HepG2 (cell line): ENCODE measurements around the gene GDPD4. TPM values are rescaled to one million over a fixed set of nuclear protein-coding genes. Genes with fewer than 3 reads are reported as not detected.

ENCODE experiments used
- ATAC-seq: fragments of 200-7000 bp; cut with Tn5 transposase; 3 replicates; pipeline ENCODE4 v1.9.1; 2020; ENCODE audit warnings: mild to moderate bottlenecking, moderate library complexity
- BruUV-seq: library from RNA; stranded (reverse); fragments of 400-500 nt; replicated peaks from 2 replicates; lab custom pipeline; 2021; lab: Mats Ljungman, UMichigan
- CTCF ChIA-PET: fragments of 300-600 bp; formaldehyde crosslinking; extraction: SDS; loops from one replicate; lab custom pipeline; 2021; ENCODE audit warnings: low total read pairs, inconsistent platforms, low intra/inter-chr PET ratio; lab: Yijun Ruan, JAX
- POLR2A ChIA-PET: fragments of 350-600 bp; sonication (Branson Sonifier 250); formaldehyde crosslinking; loops from one replicate; lab custom pipeline; 2020; ENCODE audit warnings: antibody characterized with exemption, inconsistent platforms; lab: Yijun Ruan, JAX
- DNase-seq: peaks from one replicate; pipeline ENCODE4 v3.0.0-alpha.2; 2015; ENCODE audit warnings: low spot score
- FAIRE-seq: peaks from 3 replicates; lab custom pipeline; 2011; peaks lifted over from hg19 to GRCh38; lab: Jason Lieb, UNC
- H2AFZ ChIP-seq: one replicate; pipeline ENCODE4 v1.6.1; 2011; ENCODE audit warnings: low read length, inconsistent platforms
- H3K27ac ChIP-seq: fragments of 300-600 bp; 3 replicates; pipeline ENCODE4 v1.8.0; 2011; ENCODE audit warnings: mixed run types, mild to moderate bottlenecking, mixed read lengths, low read length, inconsistent platforms; ENCODE audit not compliant: insufficient read depth; ENCODE audit errors: extremely low read length
- H3K27me3 ChIP-seq, 2 experiments: fragments of 200-600 bp in 1 of 2; 2 replicates in 1 of 2; 3 replicates in 1 of 2; pipeline versions ENCODE4 v1.6.0 to v1.8.0; 2011; ENCODE audit warnings: low read length in 2 of 2, mild to moderate bottlenecking in 2 of 2, moderate library complexity in 2 of 2, inconsistent platforms in 1 of 2; ENCODE audit not compliant: insufficient read depth in 2 of 2, control insufficient read depth in 1 of 2
- H3K36me3 ChIP-seq, 2 experiments: fragments of 200-600 bp in 1 of 2; replicated peaks in 1 of 2; 2 replicates in 1 of 2; 3 replicates in 1 of 2; pipeline versions ENCODE4 v1.5.1 to v1.8.0; 2011; ENCODE audit warnings: low read length in 2 of 2, inconsistent platforms in 1 of 2; ENCODE audit not compliant: insufficient read depth in 2 of 2, control insufficient read depth in 1 of 2
- H3K4me1 ChIP-seq: 2 replicates; pipeline ENCODE4 v1.5.1; 2012; ENCODE audit warnings: low read length, inconsistent platforms; ENCODE audit not compliant: insufficient read depth
- H3K4me2 ChIP-seq: 2 replicates; pipeline ENCODE4 v1.6.0; 2011; ENCODE audit warnings: low read depth, low read length, inconsistent platforms
- H3K4me3 ChIP-seq, 3 experiments: fragments of 200-600 bp in 1 of 3; sonication (generic), shearing (Covaris generic) in 1 of 3; replicated peaks in 1 of 3; 2 replicates each; pipeline ENCODE4 v1.5.1; 2011 to 2016; ENCODE audit warnings: low read length in 3 of 3, inconsistent platforms in 2 of 3, low read depth in 2 of 3, mild to moderate bottlenecking in 2 of 3, control low read depth in 1 of 3, mixed read lengths in 1 of 3; ENCODE audit not compliant: insufficient read depth in 1 of 3
- H3K79me2 ChIP-seq: one replicate; pipeline ENCODE4 v1.6.1; 2011; ENCODE audit warnings: low read length, inconsistent platforms; ENCODE audit not compliant: insufficient read depth
- H3K9ac ChIP-seq: 2 replicates; pipeline ENCODE4 v1.6.0; 2011; ENCODE audit warnings: mild to moderate bottlenecking, low read depth, low read length, inconsistent platforms; ENCODE audit not compliant: insufficient read depth
- H3K9me3 ChIP-seq: 2 replicates; pipeline ENCODE4 v1.5.1; 2012; ENCODE audit warnings: mild to moderate bottlenecking, low read length
- H4K20me1 ChIP-seq: 2 replicates; pipeline ENCODE4 v1.6.0; 2011; ENCODE audit warnings: inconsistent platforms, mild to moderate bottlenecking, low read length, moderate library complexity; ENCODE audit not compliant: insufficient read depth
- ADNP ChIP-seq: sonication (generic); formaldehyde crosslinking; IDR thresholded peaks from 2 replicates; pipeline ENCODE4 v1.4.0; 2020; ENCODE audit warnings: missing genetic modification reagents
- BRD4 ChIP-seq: sonication (generic); formaldehyde crosslinking; IDR thresholded peaks from 2 replicates; pipeline ENCODE4 v1.4.0; 2020; ENCODE audit warnings: missing genetic modification reagents
- MIXL1 ChIP-seq: IDR thresholded peaks from 2 replicates; pipeline ENCODE4 v1.6.1; 2016
- PCBP1 ChIP-seq: fragments of 200-400 bp; formaldehyde crosslinking; IDR thresholded peaks from 2 replicates; pipeline ENCODE4 v1.6.1; 2017; ENCODE audit warnings: mild to moderate bottlenecking, low read depth, low read length, borderline replicate concordance
- ZBTB33 ChIP-seq: sonication (generic); formaldehyde crosslinking; IDR thresholded peaks from 2 replicates; pipeline ENCODE4 v1.4.0; 2020; ENCODE audit warnings: missing genetic modification reagents
- ZNF335 ChIP-seq: sonication (generic); formaldehyde crosslinking; IDR thresholded peaks from 2 replicates; pipeline ENCODE4 v1.4.0; 2020; ENCODE audit warnings: missing genetic modification reagents
- ZNF354B ChIP-seq: sonication (generic); formaldehyde crosslinking; IDR thresholded peaks from 2 replicates; pipeline ENCODE4 v1.8.0; 2022; ENCODE audit warnings: mild to moderate bottlenecking, missing genetic modification reagents
- ZNF432 ChIP-seq: sonication (generic); formaldehyde crosslinking; IDR thresholded peaks from 2 replicates; pipeline ENCODE4 v1.5.0; 2020; ENCODE audit warnings: missing genetic modification reagents, mild to moderate bottlenecking, borderline replicate concordance
- ZNF552 ChIP-seq: sonication (generic); formaldehyde crosslinking; IDR thresholded peaks from 2 replicates; pipeline ENCODE4 v1.9.0; 2022; ENCODE audit warnings: missing genetic modification reagents, mild to moderate bottlenecking, borderline replicate concordance
- ZNF567 ChIP-seq: sonication (generic); formaldehyde crosslinking; IDR thresholded peaks from 2 replicates; pipeline ENCODE4 v1.8.1; 2023; ENCODE audit warnings: mild to moderate bottlenecking, missing genetic modification reagents, borderline replicate concordance
- WGBS: methylation state at CpG from one replicate; pipeline ENCODE4 v1.1.6; 2017; ENCODE audit warnings: low lambda C conversion rate; 5-methylcytosine and 5-hydroxymethylcytosine counted together
- in situ Hi-C: cut with HindIII; loops from 2 replicates; pipeline ENCODE4 v1.10.0; 2017; ENCODE audit warnings: low pct_unique_long_range_greater_than_20kb; ENCODE audit not compliant: extremely low pct_ligation_motif_present
- intact Hi-C: fragments of 100-400 bp; cut with micrococcal nuclease; formaldehyde crosslinking; loops from one replicate; pipeline ENCODE4 v1.10.0; 2022; ENCODE audit not compliant: unreplicated experiment
- polyA plus RNA-seq, 8 experiments: library from polyadenylated mRNA; depleted of rRNA in 3 of 8; stranded (reverse) in 7 of 8; unstranded in 1 of 8; fragments of >200 nt; fragmentation: Illumina TruSeq in 4 of 8; extraction: Trizol in 4 of 8; gene quantifications; 2 replicates each; pipeline versions ENCODE4 v1.2.1 to v1.2.3, GENCODE V29; 2011 to 2016; ENCODE audit warnings: low read depth in 4 of 8, missing spikeins in 1 of 8, mixed read lengths in 1 of 8; ENCODE audit not compliant: insufficient read depth in 1 of 8
- total RNA-seq, 5 experiments: library from RNA; depleted of rRNA; stranded (reverse); fragments of >200 nt; fragmentation: Illumina TruSeq; extraction: Trizol; gene quantifications; 2 replicates each; pipeline ENCODE4 v1.2.3, GENCODE V29; 2016; ENCODE audit warnings: low read depth in 1 of 5

Gene GDPD4
- total and polyA plus RNA-seq, 2 of the 13 experiments (the other 11 are each of a cell fraction or from before 2014, with no cell fraction given): not detected

DNA sequence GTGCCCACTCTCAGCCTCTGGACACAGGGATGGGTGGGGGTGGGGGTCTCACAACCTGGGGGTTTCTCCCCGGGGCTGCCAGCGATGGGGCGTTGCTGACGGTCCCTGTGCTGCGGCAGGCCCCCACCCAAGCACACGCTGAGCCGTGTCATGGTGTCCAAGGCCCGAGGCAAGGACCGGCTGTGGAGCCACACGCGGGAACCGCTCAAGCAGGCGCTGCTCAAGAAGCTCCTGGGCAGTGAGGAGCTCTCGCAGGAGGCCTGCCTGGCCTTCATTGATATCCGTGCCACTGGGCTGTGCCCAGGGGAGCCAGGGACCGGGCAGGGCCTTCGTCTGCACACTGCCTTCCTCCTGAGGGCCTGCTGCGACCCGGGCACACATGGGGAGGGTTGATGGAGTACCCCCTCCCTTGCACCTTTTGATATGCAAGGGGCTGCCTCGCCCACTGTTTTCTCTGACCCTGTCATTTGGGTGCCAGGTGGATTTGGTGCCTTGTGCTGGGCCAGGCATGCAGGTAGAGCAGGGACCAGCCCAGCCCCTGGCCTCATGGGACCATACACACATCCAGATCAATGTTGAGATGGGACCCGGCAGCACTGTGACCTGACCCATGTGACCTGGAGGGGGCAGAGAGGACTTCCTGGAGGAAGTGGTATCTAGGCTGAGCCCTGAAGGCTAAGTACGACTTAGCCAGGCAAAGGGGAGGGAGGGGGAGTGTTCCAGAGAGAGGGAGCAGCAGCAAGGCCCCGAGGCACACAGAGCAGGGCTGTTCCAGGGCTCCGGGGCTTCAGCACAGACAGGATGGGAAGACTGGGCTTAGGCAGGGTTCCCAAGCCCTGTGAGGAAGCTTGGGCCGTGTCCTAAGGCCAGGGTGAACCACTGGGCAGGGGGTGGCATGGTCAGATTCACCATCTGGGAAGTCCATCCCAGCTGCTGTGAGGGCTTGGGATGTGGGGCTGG is 98.3 kb downstream of the GDPD4 start (continued):
- TF ChIP-seq ZNF354B: no peak
- no peak for TF ChIP-seq PCBP1
- no peak for TF ChIP-seq MIXL1 (CRISPR knock-in tag)

GRCh38 chr11:77201991-77202841 is 99.3 kb downstream of the GDPD4 start:
- no peak overlapping the region for H3K27ac ChIP-seq
- H3K79me2 ChIP-seq: no peaks in the 10 kb centered on the region
- ChIA-PET POLR2A (no interaction called here), CTCF (no interaction called here)
- in situ Hi-C loops (no loop called here), intact Hi-C loops (no loop called here)
- H3K4me2 ChIP-seq: no peak overlapping the region
- TF ChIP-seq ADNP (CRISPR knock-in tag): no peak
- no peak for TF ChIP-seq BRD4 (CRISPR knock-in tag)
- TF ChIP-seq ZNF567: no peak
- TF ChIP-seq ZNF335 (CRISPR knock-in tag): no peak
- TF ChIP-seq ZNF432 (CRISPR knock-in tag): no peak
- TF ChIP-seq ZNF552 (CRISPR knock-in tag): no peak
- no peak for TF ChIP-seq ZBTB33 (CRISPR knock-in tag)
- no peaks in the 10 kb centered on the region for H3K4me1 ChIP-seq
- no TSS peak for BruUV-seq
- H3K9ac ChIP-seq: no peak overlapping the region
- no peaks in the 10 kb centered on the region for H3K36me3 ChIP-seq
- no peak overlapping the region for H3K4me3 ChIP-seq
- no peak for FAIRE-seq
- H2AFZ ChIP-seq: no peak overlapping the region
- DNase-seq: no peak
- H3K9me3 ChIP-seq: no peaks in the 10 kb centered on the region
- ATAC-seq: no peak
- WGBS: 93% methylated on average over 7 of the region's 23 CpGs
- no peaks in the 10 kb centered on the region for H3K27me3 ChIP-seq
- no peaks in the 10 kb centered on the region for H4K20me1 ChIP-seq
